HepG2 (cell line): ENCODE data around the gene TUBGCP6. TPM values are rescaled to one million over a fixed set of nuclear protein-coding genes. Genes with fewer than 3 reads are reported as not detected.

ENCODE experiments used
- BHLHE40 ChIP-seq: IDR thresholded peaks from 2 replicates; pipeline ENCODE4 v1.6.1; 2011; ENCODE audit warnings: low read length, improper control_type of control experiment
- CCAR2 ChIP-seq: fragments of 200-400 bp; formaldehyde crosslinking; optimal IDR thresholded peaks from 2 replicates; pipeline ENCODE3; 2018; ENCODE audit warnings: low read depth, mild to moderate bottlenecking, low read length, moderate library complexity
- CTCF ChIP-seq: sonication (generic); formaldehyde crosslinking; IDR thresholded peaks from 2 replicates; pipeline ENCODE4 v1.5.0; 2020; ENCODE audit warnings: mild to moderate bottlenecking, missing genetic modification reagents, moderate library complexity
- E2F5 ChIP-seq: sonication (generic); formaldehyde crosslinking; conservative IDR thresholded peaks from 2 replicates; pipeline ENCODE4 v1.4.0; 2020; ENCODE audit warnings: missing genetic modification reagents
- HBP1 ChIP-seq: IDR thresholded peaks from 2 replicates; pipeline ENCODE4 v1.6.1; 2016; ENCODE audit warnings: low read depth, control low read depth
- PRDM10 ChIP-seq: sonication (generic); formaldehyde crosslinking; IDR thresholded peaks from 2 replicates; pipeline ENCODE4 v1.4.0; 2020; ENCODE audit warnings: low read depth, missing genetic modification reagents
- SOX6 ChIP-seq, 2 experiments: fragments of 450-650 bp in 1 of 2; sonication (generic) in 1 of 2; formaldehyde crosslinking in 1 of 2; IDR thresholded peaks; 2 replicates each; pipeline versions ENCODE4 v1.4.0 to v1.6.1; 2017 to 2020; ENCODE audit warnings: antibody characterized with exemption in 1 of 2, mild to moderate bottlenecking in 1 of 2, missing genetic modification reagents in 1 of 2
- ZFAT ChIP-seq: sonication (generic); formaldehyde crosslinking; conservative IDR thresholded peaks from 2 replicates; pipeline ENCODE4 v1.8.1; 2023; ENCODE audit warnings: missing genetic modification reagents, inconsistent platforms
- ZNF460 ChIP-seq: sonication (generic); formaldehyde crosslinking; IDR thresholded peaks from 2 replicates; pipeline ENCODE4 v1.5.1; 2020; ENCODE audit warnings: missing genetic modification reagents, mild to moderate bottlenecking, borderline replicate concordance
- polyA plus RNA-seq, 8 experiments: library from polyadenylated mRNA; depleted of rRNA in 3 of 8; stranded (reverse) in 7 of 8; unstranded in 1 of 8; fragments of >200 nt; fragmentation: Illumina TruSeq in 4 of 8; extraction: Trizol in 4 of 8; gene quantifications; 2 replicates each; pipeline versions ENCODE4 v1.2.1 to v1.2.3, GENCODE V29; 2011 to 2016; ENCODE audit warnings: low read depth in 4 of 8, missing spikeins in 1 of 8, mixed read lengths in 1 of 8; ENCODE audit not compliant: insufficient read depth in 1 of 8
- total RNA-seq, 5 experiments: library from RNA; depleted of rRNA; stranded (reverse); fragments of >200 nt; fragmentation: Illumina TruSeq; extraction: Trizol; gene quantifications; 2 replicates each; pipeline ENCODE4 v1.2.3, GENCODE V29; 2016; ENCODE audit warnings: low read depth in 1 of 5

The TUBGCP6 gene
- total and polyA plus RNA-seq, 2 of the 13 experiments (the other 11 are each of a cell fraction or from before 2014, with no cell fraction given) = 14.6 to 15.7 TPM

- TF ChIP-seq PRDM10 (CRISPR knock-in tag) (no peak), E2F5 (CRISPR knock-in tag) (no peak), ZFAT (no peak), HBP1 (CRISPR knock-in tag) (no peak), BHLHE40 (peak; percentile 43; the same call in 1 of the 2 replicates), CCAR2 (no peak), CTCF (peak; percentile 50), ZNF460 (CRISPR knock-in tag) (no peak), SOX6 (IDR thresholded peaks at IDR 0.05) (no peak), SOX6 (CRISPR knock-in tag; IDR thresholded peaks at IDR 0.05) (no peak)
- TF ChIP-seq, all 625 proteins: peak for 4
These were observed 23.0 kb upstream of the TUBGCP6 start (continued) for GRCh38 chr22:50267591-50268390.
